VCaP (cell line): Measurements from ENCODE around the gene ITPRID1.

Experiments
- H3K27ac ChIP-seq: fragments of 450-650 bp; 2 replicates; pipeline ENCODE4 v1.5.1; 2017
- TF ChIP-seq, protein P1 (sequence below): fragments of 450-650 bp; conservative IDR thresholded peaks from 2 replicates; pipeline ENCODE4 v1.5.1; 2017; ENCODE audit warnings: mild to moderate bottlenecking, moderate library complexity

Gene ITPRID1

DNA sequence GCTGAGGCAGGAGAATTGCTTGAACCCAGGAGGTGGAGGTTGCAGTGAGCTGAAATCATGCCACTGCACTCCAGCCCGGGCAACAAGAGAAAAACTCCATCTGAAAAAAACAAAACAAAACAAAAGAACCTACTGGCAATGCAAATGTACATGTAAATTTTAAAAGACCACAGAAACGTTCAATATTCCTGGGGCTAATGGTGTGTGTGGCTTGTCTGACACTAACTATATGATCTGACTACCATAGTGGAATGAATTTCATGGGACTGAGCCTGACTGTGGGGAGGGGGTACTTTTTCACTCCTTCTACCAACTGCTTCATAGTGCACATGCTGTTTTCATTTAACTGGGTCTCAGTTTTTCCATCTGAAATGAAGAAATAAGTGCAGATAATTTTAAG is 69.6 kb downstream of the ITPRID1 start:
- H3K27ac ChIP-seq: no peak overlapping the region
- TF ChIP-seq, protein P1, sequence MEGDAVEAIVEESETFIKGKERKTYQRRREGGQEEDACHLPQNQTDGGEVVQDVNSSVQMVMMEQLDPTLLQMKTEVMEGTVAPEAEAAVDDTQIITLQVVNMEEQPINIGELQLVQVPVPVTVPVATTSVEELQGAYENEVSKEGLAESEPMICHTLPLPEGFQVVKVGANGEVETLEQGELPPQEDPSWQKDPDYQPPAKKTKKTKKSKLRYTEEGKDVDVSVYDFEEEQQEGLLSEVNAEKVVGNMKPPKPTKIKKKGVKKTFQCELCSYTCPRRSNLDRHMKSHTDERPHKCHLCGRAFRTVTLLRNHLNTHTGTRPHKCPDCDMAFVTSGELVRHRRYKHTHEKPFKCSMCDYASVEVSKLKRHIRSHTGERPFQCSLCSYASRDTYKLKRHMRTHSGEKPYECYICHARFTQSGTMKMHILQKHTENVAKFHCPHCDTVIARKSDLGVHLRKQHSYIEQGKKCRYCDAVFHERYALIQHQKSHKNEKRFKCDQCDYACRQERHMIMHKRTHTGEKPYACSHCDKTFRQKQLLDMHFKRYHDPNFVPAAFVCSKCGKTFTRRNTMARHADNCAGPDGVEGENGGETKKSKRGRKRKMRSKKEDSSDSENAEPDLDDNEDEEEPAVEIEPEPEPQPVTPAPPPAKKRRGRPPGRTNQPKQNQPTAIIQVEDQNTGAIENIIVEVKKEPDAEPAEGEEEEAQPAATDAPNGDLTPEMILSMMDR: no peak

DNA sequence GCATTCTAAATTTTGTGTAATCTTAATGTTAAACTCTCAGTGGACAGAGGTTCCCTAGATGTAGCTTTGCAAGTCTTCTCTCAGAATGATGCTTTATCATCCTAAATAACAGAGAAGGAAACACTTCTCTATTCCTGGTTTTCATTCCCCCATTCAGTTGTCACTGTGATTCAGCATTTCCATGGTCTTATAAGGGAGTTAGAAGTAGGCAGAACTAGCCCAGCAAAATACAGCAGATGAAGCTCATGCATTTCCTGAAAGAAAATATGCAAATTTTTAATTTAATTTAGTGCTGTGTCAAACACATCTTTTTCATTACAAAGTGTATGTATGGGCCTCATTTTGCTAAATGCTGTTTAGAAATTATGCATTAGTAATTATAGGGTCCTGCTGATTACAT is 70.1 kb downstream of the ITPRID1 start:
- TF ChIP-seq, protein P1: no peak
- no peak overlapping the region for H3K27ac ChIP-seq

DNA sequence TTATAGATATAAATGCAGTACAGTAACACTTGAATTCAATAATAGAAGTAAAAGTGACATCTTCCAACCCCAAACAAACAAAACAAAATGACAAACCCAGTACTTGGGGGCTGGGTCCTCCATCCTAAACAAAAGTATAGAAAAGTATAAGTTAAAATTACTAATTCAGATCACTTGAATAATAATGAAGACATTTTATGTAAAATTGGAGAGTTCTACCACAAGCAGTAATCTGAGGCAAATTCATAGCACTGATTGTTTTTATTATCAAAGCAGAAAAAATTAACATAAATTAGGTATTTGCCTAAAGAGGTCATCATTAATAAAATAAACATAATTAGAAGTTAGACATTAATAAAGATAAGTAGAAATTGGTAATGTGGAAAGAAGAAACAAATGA is 81.5 kb downstream of the ITPRID1 start:
- no peak overlapping the region for H3K27ac ChIP-seq
- TF ChIP-seq, protein P1: no peak

DNA sequence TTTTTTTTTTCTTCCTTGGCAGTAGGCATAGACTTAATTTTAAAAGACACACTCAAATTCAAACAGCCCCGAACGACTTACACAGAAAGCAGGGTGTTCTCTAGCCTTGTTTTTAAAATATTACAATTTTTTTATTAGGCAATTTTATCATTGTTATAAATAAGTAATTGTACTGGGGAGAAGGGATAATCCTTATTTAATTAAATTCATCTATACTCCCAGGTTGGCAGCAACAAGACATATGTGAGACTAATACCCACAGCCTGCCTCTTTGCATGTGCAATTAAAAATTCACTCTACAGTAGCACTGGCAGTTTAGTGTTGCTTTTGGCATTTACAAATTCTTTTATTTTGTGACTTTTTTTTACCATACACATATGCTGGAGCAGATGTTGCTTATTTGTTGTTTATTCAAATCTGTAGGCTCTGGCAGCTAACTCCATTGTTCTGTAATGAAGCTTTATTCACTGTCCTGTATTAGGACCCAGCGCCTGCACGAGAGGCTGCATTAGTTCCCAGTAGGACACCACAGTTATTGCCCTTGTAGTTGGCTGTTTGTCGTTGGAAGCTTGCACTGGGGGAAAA is 88.2 kb downstream of the ITPRID1 start:
- TF ChIP-seq, protein P1: no peak
- no peak overlapping the region for H3K27ac ChIP-seq

DNA sequence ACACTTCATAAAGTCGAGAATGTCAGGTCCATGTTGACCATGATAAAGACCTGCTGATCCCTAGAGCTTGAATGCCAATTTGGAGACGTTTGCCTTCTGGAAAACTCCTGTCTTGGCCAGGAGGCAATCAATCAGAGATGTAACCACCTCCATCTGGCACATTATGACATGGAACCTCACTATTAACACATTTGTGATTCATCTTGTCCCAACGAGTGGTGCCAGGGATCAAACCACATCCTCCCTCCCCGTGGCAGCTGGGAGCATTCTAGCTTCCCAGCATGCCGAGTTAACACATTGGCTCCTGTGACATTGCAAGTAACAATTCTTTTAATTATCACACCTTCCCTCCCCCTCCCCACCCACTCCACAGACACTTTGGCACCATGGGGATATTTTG is 89.2 kb downstream of the ITPRID1 start:
- H3K27ac ChIP-seq: no peak overlapping the region
- TF ChIP-seq, protein P1: no peak

DNA sequence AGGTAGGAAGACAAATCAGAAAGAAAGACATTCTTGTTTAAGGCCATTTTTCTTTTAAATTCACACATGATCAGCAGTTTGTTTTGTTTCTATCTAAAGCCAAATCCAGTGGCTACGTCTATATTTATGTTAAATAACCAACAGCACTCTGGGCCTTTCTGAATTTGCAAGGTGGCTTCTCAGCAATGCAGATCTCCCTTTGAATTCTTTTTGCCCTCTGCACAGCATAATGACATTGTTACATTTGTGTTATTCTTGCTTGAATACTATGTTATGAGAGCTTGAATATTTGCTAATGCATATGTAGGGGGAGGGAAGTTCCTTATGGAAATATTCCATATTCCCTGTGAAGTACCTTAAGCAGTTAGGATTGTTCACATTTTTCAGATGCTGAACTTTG is 99.7 kb downstream of the ITPRID1 start:
- TF ChIP-seq, protein P1: no peak
- H3K27ac ChIP-seq: no peak overlapping the region

DNA sequence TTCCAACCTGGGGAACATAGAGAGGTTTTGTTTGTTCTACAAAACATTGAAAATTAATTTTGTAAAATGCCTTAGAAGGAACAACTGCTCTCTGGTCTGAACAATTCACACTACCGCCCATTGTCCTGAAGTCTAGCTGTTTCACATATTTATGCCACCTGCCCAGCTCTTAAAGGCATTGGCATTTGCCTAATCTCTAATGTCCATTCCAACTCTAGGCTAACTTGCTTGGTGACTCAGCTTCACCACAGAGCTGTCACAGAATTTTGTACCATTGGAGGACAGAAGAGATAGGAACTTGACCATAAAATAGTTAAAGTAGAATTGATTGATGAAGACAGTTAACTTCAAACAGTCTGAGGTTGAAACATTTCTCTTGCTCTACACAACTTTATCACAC is 119.6 kb downstream of the ITPRID1 start:
- TF ChIP-seq, protein P1: no peak

More for the DNA sequence above, 119.6 kb downstream of the ITPRID1 start:
- H3K27ac ChIP-seq: no peak overlapping the region
